PC-9 (cell line): Measurements from ENCODE around the gene PGS1.

Source experiments
- EZH2 ChIP-seq: fragments of 200-600 bp; sonication (generic); IDR thresholded peaks from 2 replicates; pipeline ENCODE4 v1.8.0; 2017; ENCODE audit warnings: antibody characterized with exemption, low read depth
- TF ChIP-seq, protein P1 (sequence below): fragments of 200-600 bp; sonication (generic); conservative IDR thresholded peaks from 2 replicates; pipeline ENCODE4 v1.6.1; 2017; ENCODE audit warnings: mixed run types, antibody characterized with exemption, mild to moderate bottlenecking, moderate library complexity

DNA sequence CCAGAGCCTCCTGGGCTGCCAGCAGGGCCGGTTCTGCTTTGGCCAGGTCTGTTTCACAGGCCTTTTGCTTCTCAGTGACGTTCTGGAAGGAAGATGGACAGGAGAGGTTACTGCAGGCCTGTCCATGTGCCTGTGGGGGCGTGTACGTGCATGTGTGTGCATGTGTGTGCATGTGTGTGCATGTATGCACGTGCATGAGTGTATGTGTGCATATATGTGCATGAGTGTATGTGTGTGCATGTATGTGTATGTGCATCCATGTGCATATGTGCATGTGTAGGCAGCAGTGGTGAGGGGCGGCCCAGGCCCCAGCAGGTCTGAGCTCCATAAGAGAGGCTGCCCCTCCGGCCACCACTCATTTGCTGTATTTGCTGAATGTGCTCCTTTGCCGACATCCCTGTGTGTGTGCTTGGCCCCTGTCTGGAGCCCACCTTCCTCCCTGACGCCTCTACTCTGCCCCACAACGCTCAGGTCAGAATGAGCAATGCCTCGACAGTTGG lies 81.8 kb downstream of the PGS1 start:
- TF ChIP-seq EZH2 = no peak
- TF ChIP-seq, protein P1, sequence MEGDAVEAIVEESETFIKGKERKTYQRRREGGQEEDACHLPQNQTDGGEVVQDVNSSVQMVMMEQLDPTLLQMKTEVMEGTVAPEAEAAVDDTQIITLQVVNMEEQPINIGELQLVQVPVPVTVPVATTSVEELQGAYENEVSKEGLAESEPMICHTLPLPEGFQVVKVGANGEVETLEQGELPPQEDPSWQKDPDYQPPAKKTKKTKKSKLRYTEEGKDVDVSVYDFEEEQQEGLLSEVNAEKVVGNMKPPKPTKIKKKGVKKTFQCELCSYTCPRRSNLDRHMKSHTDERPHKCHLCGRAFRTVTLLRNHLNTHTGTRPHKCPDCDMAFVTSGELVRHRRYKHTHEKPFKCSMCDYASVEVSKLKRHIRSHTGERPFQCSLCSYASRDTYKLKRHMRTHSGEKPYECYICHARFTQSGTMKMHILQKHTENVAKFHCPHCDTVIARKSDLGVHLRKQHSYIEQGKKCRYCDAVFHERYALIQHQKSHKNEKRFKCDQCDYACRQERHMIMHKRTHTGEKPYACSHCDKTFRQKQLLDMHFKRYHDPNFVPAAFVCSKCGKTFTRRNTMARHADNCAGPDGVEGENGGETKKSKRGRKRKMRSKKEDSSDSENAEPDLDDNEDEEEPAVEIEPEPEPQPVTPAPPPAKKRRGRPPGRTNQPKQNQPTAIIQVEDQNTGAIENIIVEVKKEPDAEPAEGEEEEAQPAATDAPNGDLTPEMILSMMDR = no peak
